RWPE1 (cell line): Measurements from ENCODE around the gene MAEL.
"Not testable (repeated sequence)": the region's sequence is repeated elsewhere in the genome, so short reads cannot be mapped to it uniquely, and the experiment has no call there.

Experiments
- CTCF ChIA-PET: fragments of 350-600 bp; sonication (Branson Sonifier 250); formaldehyde crosslinking; extraction: SDS; loops from one replicate; lab custom pipeline; 2021; lab: Yijun Ruan, JAX
- POLR2A ChIA-PET: fragments of 400-600 bp; formaldehyde crosslinking; extraction: SDS; loops from one replicate; lab custom pipeline; 2020; ENCODE audit warnings: antibody characterized with exemption; ENCODE audit not compliant: low non-redundant PET; lab: Yijun Ruan, JAX
- DNase-seq: peaks from one replicate; pipeline ENCODE4 v3.0.0; 2012; ENCODE audit warnings: low spot score
- H3K27ac ChIP-seq: fragments of 450-650 bp; 2 replicates; pipeline ENCODE4 v1.5.1; 2017
- CTCF ChIP-seq: fragments of 450-650 bp; conservative IDR thresholded peaks from 2 replicates; pipeline ENCODE4 v1.5.1; 2017; ENCODE audit warnings: low read depth, mild to moderate bottlenecking

The MAEL gene

GRCh38 chr1:167013108-167013929, 24.2 kb downstream of the MAEL start:
- no peak for TF ChIP-seq CTCF
- ChIA-PET POLR2A (no interaction called here), CTCF (no interaction called here)
- H3K27ac ChIP-seq: no peak overlapping the region
- DNase-seq: no peak

- H3K27ac ChIP-seq: no peak overlapping the region
- no peak for TF ChIP-seq CTCF
- DNase-seq: no peak
- ChIA-PET POLR2A (no interaction called here), CTCF (no interaction called here)
Observed at GRCh38 chr1:167016100-167016750, 27.1 kb downstream of the MAEL start.

- ChIA-PET POLR2A (no interaction called here), CTCF (no interaction called here)
- TF ChIP-seq CTCF: no peak
- DNase-seq: no peak
- H3K27ac ChIP-seq: no peak overlapping the region
Observed at GRCh38 chr1:167022384-167022783, 33.3 kb downstream of the MAEL start.

DNA sequence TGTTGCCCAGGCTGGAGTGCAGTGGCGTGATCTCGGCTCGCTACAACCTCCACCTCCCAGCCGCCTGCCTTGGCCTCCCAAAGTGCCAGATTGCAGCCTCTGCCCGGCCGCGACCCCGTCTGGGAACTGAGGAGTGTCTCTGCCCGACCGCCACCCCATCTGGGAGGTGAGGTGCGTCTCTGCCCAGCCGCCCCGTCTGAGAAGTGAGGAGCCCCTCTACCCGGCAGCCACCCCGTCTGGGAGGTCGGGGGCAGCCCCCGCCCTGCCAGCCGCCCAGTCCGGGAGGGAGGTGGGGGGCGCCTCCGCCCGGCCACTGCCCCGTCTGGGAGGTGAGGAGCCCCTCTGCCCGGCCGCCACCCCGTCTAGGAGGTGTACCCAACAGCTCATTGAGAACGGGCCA, 40.5 kb downstream of the MAEL start:
- H3K27ac ChIP-seq, POLR2A ChIA-PET, CTCF ChIA-PET, DNase-seq: not testable (repeated sequence)

DNA sequence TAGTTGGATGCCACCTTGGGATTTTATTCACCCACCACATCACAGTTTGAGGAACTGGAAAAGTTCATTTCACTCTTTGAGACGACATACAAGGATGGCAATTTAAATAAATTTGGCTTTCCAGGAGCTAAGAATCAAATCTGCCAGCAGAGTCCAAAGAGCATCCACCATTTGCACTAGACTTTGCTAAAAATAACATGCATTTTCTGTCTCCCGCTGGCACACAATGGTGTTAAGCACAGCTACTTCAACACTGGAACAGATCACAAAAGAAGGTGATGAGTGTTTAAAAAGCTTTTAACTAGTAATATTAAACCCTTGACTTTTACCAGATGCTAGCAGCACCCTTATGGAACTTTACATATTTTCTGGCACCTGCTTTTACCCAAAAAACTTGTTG, 44.6 kb downstream of the MAEL start:
- H3K27ac ChIP-seq: no peak overlapping the region
- TF ChIP-seq CTCF: no peak
- ChIA-PET POLR2A (no interaction called here), CTCF (no interaction called here)
- DNase-seq: no peak

DNA sequence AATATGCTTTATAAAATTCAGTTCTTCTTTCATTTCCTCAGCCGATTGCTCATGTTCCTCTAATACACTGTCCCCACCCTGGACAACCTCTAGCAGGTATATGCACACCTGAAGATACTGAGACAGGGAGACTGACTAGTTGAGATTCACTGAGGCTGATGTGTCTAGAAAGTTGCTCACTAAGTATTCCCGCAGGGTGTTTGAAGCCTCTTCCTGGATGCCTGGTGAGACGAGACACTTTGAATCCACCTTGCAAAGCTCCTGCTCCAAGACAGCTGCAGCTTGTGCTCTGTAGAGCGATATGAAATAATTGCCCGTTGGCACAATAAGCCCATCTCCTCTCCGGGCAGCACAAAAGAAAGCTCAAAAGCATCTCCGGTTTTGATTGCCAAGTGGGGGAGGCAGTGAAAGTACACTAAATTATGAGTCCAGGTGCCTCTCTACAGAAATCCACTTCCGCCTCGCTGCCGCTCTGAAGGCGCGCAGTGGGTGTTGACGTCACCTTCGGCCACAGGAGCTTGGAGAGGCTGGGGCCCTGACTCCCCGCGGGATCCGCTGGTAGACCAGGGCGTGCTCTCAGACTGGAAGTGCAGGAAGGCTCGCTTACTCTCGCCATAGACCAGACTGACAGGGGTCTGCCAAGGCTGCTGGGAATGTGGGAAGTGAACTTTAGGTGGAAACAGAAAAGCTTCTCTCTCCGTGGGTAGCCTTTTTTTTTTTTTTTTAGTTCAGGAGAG, 54.8 kb downstream of the MAEL start:
- CTCF ChIA-PET: interaction anchor here (0.6 to 1.2 kb wide), 3 partner anchors 10 to 499 kb away, joined by 3 to 5 read pairs (median 3); no protein-coding TSS in a partner anchor
- H3K27ac ChIP-seq: no peak overlapping the region
- POLR2A ChIA-PET: no interaction called here
- DNase-seq: peak; percentile 56
- no peak for TF ChIP-seq CTCF
